ENCODE results near the gene TMTC2.

DNA sequence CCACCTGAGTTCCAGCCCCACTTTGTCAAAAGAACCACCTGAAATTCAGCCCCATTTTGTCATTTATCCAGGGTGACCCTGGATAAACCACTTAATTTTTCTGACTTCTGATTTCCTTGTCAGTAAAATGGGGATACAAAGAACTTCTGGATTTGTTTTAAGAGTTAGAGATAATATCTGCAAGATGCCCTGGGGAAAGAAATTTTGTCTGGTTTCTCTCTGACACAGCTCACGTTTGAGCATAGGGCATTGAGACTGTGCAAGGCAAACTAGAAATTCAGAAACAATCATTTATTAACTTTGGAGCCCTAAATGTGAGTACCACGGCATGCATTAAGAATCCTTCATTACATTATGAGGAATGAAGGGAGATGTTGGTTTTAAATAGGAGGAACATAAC, 37.2 kb downstream of the TMTC2 start:
- TF ChIP-seq POLR2AphosphoS5 (IDR thresholded peaks at IDR 0.05; ENCODE audit: borderline replicate concordance, low read depth, low read length) (no peak), EZH2 (IDR thresholded peaks at IDR 0.05) (no peak)

All from SK-N-MC (cell line).